GM19463 (cell line): Measurements from ENCODE around the gene CD1C.
A peak's percentile ranks its signal among the peaks of the same experiment; 100 is the strongest.
"Not testable (repeated sequence)": the region's sequence is repeated elsewhere in the genome, so short reads cannot be mapped to it uniquely, and the experiment has no call there.

Experiments
- ATAC-seq: cut with Tn5 transposase; IDR thresholded peaks from one replicate; pipeline ENCODE4 v1.9.1; 2021; ENCODE audit warnings: mild to moderate bottlenecking, moderate library complexity; ENCODE audit not compliant: unreplicated experiment

Gene CD1C

DNA sequence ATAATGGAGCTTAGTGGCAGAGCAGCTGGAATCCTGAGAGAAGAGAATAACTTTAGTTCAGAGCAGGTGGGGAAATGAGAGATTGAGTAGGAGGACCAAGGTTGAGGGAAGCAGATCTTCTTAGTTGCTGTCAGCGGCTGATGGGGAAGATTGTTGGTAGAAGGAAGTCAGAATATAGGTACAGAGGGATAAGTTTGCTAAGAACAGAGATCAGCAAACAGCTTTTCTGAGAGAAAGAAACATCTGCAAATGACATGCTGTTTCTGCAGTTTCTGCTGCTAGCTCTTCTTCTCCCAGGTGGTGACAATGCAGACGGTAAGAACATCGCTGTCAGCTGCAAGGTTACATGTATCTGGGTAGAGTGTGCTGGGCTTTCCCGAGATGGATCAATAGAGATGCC is at the start of gene CD1C:
Gene CD1C (plus strand): TSS at position 113 of the 400 bp plus-strand sequence. CDS start 142 bp downstream, at position 255.
- ATAC-seq = no peak

DNA sequence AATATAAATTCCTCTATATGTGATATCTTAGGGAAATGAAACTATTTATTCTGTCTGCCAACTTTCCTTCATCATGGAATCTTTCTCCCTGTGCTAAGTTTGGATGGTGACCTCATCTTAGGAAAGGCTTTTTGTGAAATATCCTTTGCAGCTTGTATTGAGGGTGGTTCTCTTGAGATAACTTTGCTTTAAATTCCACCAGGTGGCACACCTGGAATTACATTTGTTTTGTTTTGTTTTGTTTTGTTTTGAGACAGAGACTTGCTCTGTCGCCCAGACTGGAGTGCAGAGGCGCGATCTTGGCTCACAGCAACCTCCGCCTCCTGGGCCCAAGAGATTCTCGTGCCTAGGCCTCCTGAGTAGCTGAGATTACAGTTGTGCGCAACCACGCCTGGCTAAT is 43.1 kb upstream of the CD1C start:
- no peak for ATAC-seq

DNA sequence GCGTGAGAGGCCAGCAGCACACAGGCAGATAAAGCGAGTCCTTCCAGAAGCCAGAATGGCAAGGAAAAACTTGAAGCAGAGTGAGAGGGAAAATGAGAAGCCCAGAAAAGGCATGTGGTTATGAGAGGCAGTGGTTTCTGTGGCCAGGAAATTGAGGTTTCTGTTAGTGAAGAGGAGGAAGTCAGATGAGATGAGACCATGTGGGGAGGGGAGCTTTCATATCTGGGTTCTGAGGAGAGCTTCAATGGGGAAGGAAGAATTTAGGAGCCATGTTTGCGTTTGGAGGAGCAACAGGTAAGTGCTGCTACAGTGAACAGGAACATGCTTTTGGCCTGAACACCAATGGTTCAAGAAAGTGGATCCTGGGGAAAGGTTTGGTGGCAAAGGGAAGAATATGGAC is 41.6 kb upstream of the CD1C start:
- ATAC-seq = peak; percentile 73

DNA sequence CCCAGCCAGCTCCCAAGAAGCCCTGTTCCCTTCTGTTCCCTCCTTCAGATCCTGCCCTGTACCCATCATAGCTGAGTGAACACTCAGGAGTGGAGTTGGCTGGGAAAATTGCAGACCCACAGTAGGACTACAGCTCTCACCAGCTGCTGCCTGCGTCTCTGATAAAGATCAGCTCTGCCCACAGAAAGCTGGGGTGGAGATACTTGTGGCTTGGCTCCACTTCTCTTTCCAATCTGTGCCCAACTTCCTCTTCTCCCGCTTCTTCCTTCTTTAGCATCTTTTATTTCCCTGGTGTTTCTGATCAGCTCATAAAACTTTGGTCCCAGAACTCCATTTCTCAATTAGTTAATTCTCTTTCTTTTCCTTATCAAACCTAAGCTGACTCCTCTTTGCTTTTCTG is 41.0 kb upstream of the CD1C start:
- no peak for ATAC-seq

DNA sequence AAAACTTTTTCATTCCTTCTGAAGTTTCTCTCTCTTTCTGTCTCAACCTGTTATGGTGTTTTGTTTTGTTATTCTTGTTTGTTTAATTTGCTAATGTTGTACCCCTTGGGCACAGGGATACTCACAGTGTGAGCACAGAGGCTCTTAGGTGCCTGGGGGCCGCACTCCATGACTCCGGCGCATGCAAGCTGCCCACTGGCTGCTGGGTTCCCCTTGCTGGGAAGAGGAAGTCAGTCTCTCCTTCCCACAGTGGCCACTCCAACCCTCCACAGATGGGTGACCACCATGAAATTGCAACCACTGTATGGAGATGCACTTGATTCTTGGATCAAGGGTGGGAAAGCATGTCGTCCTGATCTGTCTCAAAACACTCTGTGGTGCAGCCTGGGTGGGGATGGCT is 40.1 kb upstream of the CD1C start:
- no peak for ATAC-seq

DNA sequence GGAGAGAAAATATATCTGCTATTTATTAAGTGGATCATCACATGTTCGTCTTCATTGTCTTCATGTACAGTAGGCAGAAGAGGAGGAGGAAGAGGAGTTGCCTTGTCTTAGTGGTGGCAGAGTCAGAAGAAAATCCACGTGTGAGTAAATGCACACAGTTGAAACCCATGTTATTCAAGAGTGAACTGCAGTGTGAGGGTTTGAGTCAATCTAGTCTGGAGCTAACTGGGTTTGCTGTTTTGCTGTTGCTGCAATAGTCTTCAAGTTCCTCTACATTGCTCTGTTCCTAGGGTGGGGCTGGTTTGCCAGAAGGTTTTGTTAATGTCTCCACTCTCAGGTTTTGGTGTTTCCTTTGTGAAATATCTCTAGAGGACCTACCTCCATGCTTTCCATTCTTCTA is 38.6 kb upstream of the CD1C start:
- ATAC-seq = no peak

DNA sequence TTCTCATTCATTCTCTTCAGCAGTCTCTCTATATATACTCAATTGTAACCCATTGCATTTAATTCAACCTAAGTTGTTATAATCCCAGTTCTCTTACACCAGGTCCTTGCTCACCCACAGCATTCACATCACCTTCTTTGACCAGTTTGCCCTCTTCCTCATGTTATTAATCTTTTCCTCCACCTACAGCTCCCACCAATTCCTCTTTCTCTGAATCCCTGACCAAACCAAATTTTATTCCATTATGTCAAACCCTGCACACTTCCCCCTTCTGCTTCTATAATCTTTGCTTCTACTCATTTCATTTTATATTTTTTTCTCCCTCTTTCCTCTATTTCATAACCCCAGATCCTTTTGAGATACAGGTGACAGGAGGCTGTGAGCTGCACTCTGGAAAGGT is 34.1 kb upstream of the CD1C start:
- no peak for ATAC-seq

DNA sequence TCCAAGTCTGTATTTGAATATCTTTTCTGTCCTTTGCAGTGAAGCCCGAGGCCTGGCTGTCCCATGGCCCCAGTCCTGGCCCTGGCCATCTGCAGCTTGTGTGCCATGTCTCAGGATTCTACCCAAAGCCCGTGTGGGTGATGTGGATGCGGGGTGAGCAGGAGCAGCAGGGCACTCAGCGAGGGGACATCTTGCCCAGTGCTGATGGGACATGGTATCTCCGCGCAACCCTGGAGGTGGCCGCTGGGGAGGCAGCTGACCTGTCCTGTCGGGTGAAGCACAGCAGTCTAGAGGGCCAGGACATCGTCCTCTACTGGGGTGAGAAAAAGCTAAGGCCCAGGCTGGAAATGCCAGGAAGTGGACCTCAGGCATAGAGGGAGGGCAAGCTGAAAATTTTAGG is 33.0 kb upstream of the CD1C start:
- ATAC-seq = not testable (repeated sequence)

DNA sequence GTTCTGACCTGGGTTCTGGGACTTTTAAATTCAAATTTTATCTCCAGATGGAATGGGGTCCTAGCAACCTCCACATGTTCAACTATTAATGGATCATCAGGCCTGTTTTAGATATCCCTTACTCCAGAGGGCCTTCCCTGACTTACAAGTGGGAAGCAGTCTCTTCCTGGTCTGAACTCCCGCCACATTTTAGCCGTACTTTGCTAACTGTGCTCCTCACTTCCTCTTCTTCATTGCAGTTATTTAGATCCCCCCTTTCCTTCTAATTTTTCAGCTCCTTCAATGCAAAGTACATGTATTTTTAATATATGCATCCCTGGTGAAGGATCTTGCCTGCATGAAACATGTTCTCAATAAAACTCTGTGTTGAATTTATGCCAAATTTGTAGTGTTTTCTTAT is 31.8 kb upstream of the CD1C start:
- no peak for ATAC-seq

DNA sequence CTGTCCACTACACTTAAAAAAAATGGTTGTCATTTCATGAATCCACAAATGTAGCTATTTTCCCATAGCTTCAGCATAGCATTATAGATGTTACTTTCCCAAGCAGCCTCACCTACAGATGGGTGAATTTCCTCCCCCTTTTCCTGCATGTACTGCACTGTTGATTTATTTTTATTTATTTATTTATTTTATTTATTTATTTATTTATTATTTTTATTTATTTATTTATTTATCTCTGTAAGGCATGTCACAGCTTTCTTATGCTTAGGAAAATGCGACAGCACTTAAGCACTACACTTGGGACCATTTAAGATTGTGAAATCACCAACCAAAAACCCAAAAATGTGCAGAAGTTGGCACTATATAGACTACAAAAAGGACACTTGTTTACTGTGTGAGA is 30.6 kb upstream of the CD1C start:
- ATAC-seq = no peak

DNA sequence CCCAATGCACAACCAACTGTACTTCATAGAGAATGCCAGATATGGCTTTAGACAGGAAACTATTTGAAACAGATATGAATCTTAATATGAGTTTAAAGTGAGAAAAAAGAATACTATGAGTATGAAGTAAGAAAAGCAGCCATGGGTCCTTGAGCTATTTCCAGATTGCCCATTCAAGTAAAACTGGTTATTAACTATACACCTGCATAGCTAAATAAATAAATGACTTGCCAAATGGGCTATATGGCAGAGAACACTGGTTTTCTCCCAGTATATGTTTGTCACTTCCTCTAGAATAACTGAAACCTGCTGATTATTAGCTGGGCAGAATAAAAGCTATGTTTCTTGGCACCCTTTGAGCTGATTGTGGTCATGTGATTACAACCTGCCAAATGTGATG is 17.0 kb upstream of the CD1C start:
- ATAC-seq = no peak

DNA sequence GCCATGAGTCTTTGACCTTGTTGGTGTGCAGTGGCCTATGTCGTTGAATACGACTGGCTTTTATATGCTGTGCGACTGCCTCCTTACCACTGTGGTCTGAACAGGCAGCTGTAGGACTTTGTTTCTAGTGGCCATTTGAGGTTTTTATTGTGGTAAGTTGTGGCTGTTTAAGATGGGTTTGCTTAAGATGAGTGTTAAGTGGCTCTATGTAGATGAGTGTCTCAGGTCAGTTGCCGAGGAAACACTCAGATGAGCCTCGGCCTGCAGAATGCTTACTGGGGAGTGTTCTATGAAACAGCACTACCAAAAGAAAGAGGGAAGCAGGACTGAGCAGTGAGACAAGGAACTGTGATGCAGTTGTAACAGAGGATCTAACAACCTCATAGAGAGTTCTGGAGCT is 14.9 kb upstream of the CD1C start:
- peak; percentile 87 for ATAC-seq

DNA sequence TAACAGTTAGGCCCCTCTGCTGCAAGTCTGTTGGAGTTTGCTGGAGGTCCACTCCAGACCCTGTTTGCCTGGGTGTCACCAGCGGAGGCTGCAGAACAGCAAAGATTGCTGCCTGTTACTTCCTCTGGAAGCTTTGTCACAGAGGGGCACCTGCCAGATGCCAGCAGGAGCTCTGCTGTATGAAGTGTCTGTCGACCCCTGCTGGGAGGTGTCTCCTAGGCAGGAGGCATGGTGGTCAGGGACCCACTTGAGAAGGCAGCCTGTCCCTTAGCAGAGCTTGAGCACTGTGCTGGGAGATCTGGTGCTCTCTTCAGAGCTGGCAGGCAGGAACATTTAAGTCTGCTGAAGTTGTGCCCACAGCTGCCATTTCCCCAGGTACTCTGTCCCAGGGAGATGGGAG is 7.3 kb upstream of the CD1C start:
- ATAC-seq = not testable (repeated sequence)

DNA sequence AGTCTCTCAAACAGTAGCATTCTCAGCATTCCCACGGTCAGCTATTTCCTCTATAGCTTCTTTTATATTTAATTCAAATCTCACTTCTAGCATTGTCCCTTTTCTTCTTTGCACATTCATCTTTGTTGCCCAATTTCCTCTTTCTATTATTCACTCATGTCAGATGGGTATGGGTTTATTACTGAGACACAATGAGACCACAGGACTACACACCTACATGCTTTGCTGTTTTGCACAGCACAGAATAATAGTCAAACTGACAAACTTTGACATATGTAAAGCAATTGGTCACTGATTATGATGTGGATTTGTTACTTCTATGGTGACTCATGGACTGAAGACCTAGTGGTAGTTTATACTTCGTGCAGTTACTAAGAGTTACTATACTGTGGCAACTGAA is 5.8 kb upstream of the CD1C start:
- peak; percentile 48 for ATAC-seq

DNA sequence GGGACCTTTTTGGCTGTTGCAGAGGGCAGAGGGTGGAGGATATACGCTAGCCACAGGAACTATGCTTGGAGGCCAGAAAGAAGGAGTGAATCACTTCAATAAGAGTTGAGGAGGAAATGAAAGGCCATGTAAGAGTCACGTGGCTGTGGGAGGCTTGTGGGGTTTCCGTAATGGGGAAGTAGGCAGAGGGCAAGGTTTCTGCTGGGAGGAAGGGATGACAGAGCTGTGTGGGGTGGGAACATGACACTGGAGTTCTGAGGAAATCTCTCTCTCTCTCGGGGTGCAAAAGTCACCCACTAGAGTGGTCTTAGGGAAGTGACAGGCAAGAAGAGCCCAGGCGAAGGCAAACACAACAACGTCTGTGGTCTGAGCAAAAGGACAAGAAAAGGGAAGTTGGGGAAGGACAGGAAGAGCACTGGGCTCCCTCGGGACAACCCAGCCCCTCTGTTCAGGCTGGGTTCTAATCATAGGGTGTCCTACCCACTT is 3.9 kb upstream of the CD1C start:
- peak; percentile 55 for ATAC-seq

DNA sequence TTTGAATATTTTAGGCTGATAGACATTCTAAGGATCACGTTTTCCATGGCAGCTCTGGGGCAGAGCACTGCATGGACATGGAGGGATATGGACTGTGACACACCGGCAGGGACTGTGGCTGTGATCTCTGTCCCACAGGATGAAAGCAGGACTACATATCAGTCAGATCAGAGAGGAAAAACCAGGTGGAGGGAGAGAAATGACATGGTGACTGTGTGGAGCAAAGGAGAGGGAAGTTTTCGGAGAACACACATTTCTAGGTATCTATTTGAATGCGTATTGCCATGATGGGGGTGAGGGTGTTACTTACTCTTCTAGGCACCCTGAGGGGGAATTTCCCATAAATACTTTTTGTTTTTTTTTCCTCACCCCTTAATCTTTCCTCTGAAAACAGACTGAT is 3.2 kb upstream of the CD1C start:
- no peak for ATAC-seq

DNA sequence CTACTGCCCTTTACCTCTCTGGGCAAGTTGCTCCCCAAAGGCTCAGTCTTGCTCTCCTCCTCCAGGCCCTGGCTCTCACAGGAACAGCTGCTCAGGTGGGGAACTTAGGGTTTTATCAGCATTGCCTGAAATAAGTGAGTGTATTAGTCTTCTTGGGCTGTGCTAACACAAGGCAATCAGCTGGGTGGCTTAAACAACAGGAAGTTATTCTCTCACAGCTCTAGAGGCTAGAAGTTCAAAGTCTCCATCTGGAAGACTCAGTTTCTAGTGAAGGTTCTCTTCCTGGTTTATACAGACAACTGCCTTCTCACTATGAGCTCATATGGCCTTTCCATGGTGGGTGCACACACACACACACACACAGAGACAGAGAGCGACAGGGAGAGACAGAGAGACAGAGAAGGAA is 2.8 kb upstream of the CD1C start:
- no peak for ATAC-seq

DNA sequence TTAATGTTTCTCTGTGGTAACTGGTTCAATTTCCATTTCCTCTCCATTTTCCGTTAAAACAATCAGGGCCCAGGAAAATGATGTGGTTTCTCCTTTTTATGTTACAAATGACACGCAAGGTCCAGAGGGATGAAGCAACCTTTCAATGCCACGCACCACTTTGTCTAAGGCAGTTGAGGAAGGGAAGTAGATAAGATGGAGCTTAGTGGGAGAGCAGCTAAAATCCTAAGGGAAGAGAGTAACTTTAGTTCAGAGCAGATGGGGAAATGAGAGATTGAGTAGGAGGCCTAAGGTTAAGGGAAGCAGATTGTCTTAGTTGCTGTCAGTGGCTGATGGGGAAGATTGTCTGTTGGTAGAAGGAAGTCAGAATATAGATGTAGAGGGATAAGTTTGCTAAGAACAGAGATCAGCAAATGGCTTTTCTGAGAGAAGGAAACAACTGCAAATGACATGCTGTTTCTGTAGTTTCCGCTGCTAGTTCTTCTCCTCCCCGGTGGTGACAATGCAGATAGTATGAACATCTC is 660 bp downstream of the CD1C start:
- no peak for ATAC-seq

DNA sequence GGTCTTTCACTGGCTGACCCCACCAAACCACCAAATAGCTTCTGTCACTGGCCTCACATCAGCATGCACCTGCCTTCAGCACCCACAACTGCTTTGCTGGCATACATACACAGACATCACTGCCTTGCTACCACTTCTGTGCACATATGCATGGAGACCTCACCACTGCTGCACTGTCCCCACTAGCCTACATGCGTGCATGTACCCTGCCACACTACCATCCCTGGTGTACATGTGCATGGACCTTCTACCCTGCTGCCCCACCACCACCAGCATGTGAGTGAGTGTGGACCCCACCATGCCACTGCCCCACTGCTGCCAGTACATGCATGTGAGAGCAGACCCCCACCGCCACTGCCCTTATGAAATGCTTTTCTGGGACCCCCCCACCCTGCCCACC is 6.1 kb downstream of the CD1C start:
- no peak for ATAC-seq

DNA sequence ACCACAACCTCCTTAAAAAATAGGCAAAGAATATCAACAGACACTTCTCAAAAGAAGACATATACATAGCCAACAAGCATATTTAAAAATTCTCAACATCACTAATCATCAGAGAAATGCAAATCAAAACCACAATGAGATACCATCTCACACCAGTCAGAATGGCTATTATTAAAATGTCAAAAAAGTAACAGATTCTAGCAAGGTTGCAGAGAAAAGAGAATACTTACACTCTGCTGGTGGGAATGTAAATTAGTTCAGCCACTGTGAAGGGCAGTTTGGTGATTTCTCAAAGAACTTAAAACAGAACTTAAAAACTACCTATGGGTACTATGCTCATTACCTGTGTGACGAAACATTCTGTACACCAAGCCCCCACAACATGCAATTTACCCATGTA is 20.9 kb downstream of the CD1C start:
- ATAC-seq = peak; percentile 63

DNA sequence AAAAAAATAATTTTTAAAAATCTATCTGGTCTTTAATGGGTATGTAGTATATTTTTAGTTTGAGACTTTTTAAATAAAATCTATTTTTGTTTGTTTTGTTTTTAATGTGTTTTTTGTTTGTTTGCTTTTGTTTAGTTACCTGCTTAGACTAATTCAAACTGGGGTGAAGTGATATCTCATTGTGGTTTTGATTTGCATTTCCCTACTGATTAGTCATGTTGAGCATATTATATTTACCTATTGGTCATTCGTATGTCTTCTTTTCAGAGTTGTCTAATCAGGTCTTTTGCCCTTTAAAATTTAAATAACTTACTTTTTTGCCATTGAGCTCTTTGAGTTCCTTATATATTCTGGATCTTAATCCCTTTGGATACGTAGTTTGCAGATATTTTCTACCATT is 21.3 kb downstream of the CD1C start:
- ATAC-seq = peak; percentile 38

DNA sequence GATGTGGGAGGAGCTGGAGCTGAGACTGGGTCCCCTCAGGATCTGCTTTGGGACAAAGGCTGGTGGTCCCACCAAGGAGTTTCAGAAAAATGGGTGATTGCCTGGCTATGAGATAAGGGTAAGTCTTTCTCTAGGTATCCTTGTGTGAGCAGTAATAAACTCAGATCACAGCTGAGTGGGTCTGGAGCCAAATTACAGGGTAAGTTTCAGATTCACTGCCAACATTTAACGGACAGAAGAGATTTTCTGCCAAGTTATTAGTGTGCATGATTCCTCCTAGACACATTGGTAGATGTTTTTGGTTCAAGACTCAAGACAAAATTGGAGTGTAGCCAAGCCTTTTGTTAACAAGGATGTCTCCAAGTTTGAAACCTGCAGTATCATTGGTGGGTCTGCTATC is 34.1 kb downstream of the CD1C start:
- no peak for ATAC-seq

DNA sequence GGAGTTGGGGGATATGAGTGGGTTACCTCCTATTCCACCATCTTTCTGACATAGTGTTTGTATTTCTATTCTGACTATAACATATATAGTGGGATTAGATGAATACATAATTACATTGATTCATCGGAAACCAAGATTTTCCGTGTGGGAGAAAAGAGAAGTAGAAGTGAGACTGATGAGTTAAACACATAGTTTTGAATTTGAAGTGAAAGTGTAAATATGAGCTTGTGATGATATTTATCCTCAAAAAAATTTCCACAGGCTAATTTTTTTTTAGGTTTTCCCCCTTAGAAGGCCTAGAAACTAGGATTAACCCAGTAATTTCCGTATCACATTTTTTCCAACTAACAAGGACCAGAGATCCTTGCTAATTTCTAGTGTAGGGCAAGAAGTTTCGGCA is 34.7 kb downstream of the CD1C start:
- ATAC-seq = no peak

DNA sequence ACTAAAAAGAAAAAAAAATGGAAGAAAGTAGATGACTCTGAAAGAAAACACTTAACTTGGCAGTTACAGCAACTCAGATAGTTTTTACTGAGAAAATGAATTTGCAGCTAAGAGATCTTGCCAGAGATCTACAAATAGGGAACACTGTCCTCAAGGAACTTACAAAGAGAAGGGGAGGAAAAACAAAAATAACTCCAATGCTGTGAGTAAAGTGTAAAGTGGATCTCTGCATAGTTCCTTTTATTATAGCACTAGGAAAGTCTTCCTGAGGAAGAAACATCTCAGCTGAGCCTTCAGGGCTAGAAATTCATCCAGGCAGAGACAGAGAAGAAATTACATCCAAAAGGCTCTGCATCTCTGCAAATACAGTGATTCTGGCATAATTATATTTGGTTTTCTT is 37.8 kb downstream of the CD1C start:
- no peak for ATAC-seq
